Kidney (tissue), 14 donors: ENCODE data around the gene CCDC28B. TPM values are rescaled to one million over a fixed set of nuclear protein-coding genes. Genes with fewer than 3 reads are reported as not detected.
A peak's percentile ranks its signal among the peaks of the same experiment; 100 is the strongest.

Experiments used
- DNase-seq, 5 donors: peaks; one replicate each; pipeline ENCODE4 v3.0.0-alpha.2; 2013 to 2020
- FAIRE-seq: peaks from 2 replicates; lab custom pipeline; 2012; peaks lifted over from hg19 to GRCh38; lab: Jason Lieb, UNC
- H3K27ac ChIP-seq, 2 donors: one replicate each; pipeline ENCODE4 v1.7.0; 2013; ENCODE audit warnings: low read depth in 2 of 2, low read length in 2 of 2, inconsistent platforms in 1 of 2
- H3K27me3 ChIP-seq: one replicate; pipeline ENCODE4 v1.7.1; 2013; ENCODE audit warnings: low read length, inconsistent platforms; ENCODE audit not compliant: control insufficient read depth, insufficient read depth
- H3K36me3 ChIP-seq, 3 donors: one replicate each; pipeline versions ENCODE4 v1.7.0 to v1.7.1; 2013; ENCODE audit warnings: low read length in 3 of 3, control low read depth in 1 of 3, inconsistent platforms in 1 of 3; ENCODE audit not compliant: insufficient read depth in 3 of 3, control insufficient read depth in 2 of 3
- H3K4me1 ChIP-seq, 3 donors: one replicate each; pipeline versions ENCODE4 v1.7.0 to v1.7.1; 2013; ENCODE audit warnings: low read length in 3 of 3, inconsistent platforms in 1 of 3, low read depth in 1 of 3; ENCODE audit not compliant: control insufficient read depth in 2 of 3, insufficient read depth in 2 of 3
- H3K4me3 ChIP-seq, 3 donors: one replicate each; pipeline versions ENCODE4 v1.7.0 to v1.8.1; 2013; ENCODE audit warnings: low read length in 3 of 3, control low read depth in 1 of 3, inconsistent platforms in 1 of 3
- H3K9ac ChIP-seq, 3 donors: one replicate each; pipeline versions ENCODE4 v1.7.0 to v1.7.1; 2013; ENCODE audit warnings: low read length in 3 of 3, control low read depth in 1 of 3, inconsistent platforms in 1 of 3
- H3K9me3 ChIP-seq, 3 donors: one replicate each; pipeline versions ENCODE4 v1.7.0 to v1.7.1; 2013; ENCODE audit warnings: low read length in 3 of 3, control low read depth in 1 of 3, inconsistent platforms in 1 of 3; ENCODE audit not compliant: control insufficient read depth in 2 of 3, insufficient read depth in 1 of 3
- intact Hi-C: fragments of 100-400 bp; cut with DNase I; formaldehyde crosslinking; loops from one replicate; pipeline ENCODE4 v1.11.1; 2022
- polyA plus RNA-seq: library from polyadenylated mRNA; stranded (reverse); fragments of 350-450 nt; fragmentation: Illumina TruSeq; extraction: RNeasy Lipid Tissue Mini Kit (QIAGEN cat#74804); gene quantifications from one replicate; pipeline ENCODE4 v1.2.3, GENCODE V29; 2014; ENCODE audit warnings: low read depth, low replicate concordance; ENCODE audit not compliant: insufficient read depth
- total RNA-seq: library from RNA; stranded (reverse); fragmentation: NEBNext Ultra II Directional; extraction: Animal tissue kit (Norgen Biotek cat#: 25700); gene quantifications from one replicate; pipeline ENCODE4 v1.2.1, GENCODE V29; 2021
- TF ChIP-seq, protein P1 (sequence below): IDR thresholded peaks from 3 replicates; pipeline ENCODE4 v1.5.1; 2012; ENCODE audit warnings: mild to moderate bottlenecking, moderate library complexity, borderline replicate concordance; ENCODE audit not compliant: insufficient read depth; ENCODE audit errors: extremely low read depth
- donor health status: control.
- donor health status: control.
- donor health status: control.
- donor health status: control.
- donor health status: control.
- donor health status: DM: yes; HTN: yes; CAD: no.
- donor health status: Normal renal cell carcinoma (clear cell type).

CCDC28B gene
- total and polyA plus RNA-seq, 2 donors from 2014 or later, result 4.0 to 25.4 TPM

DNA sequence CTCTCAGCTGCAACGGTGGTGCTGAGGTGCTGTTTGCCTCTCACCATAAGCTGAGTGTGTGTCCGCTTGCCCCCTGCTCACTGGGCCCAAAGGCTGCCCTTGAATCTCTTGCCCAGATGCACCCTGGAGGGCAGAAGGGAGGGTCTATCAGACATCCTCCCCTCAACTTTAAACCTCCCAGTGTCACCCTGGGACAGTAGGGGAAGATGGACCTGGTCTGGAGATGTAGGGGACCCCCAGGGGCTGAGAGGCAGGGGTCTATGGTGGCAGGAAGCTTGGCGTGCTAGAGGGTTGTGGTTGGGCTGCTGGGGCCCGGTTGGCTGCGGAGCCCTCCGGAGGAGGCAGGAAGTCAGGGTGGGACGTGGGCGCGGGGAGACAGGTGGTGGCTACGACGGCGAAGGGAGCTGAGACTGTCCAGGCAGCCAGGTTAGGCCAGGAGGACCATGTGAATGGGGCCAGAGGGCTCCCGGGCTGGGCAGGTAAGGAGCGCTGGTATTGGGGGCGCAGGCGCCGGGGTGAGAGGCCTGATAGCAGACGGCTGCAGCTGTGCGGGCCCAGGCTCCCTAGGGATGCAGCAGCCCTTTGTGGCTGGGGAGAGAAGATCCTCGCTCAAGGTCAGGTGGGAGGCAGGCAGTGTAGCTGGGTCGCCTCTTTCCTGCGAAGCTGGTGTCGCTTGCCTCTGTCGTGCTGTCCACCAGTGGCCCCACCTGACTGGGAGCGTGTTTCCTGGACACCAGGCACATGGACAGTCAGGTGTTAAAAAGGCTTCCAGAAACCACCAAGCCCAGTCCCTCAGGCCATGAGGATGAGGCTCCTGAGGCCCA, 50.7 kb downstream of the CCDC28B start, which contains the start of gene LCK:
Gene LCK (plus strand): TSS at position 373 of the 824 bp plus-strand sequence. CDS start 23,065 bp downstream, outside the sequence.
- TF ChIP-seq, protein P1, sequence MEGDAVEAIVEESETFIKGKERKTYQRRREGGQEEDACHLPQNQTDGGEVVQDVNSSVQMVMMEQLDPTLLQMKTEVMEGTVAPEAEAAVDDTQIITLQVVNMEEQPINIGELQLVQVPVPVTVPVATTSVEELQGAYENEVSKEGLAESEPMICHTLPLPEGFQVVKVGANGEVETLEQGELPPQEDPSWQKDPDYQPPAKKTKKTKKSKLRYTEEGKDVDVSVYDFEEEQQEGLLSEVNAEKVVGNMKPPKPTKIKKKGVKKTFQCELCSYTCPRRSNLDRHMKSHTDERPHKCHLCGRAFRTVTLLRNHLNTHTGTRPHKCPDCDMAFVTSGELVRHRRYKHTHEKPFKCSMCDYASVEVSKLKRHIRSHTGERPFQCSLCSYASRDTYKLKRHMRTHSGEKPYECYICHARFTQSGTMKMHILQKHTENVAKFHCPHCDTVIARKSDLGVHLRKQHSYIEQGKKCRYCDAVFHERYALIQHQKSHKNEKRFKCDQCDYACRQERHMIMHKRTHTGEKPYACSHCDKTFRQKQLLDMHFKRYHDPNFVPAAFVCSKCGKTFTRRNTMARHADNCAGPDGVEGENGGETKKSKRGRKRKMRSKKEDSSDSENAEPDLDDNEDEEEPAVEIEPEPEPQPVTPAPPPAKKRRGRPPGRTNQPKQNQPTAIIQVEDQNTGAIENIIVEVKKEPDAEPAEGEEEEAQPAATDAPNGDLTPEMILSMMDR, result no peak
- no peaks in the 10 kb centered on the region for H3K27me3 ChIP-seq
- H3K4me1 ChIP-seq, result peaks cover 0 to 29% (median 9%) of the 10 kb centered on the region in 3 donors
- DNase-seq (peak in 1 of 5 donors; percentile 79), FAIRE-seq (no peak)
- no peak within 1 kb of the TSS for H3K4me3 ChIP-seq
- intact Hi-C loops, result no loop called here
- no peaks in the 10 kb centered on the region for H3K36me3 ChIP-seq
- H3K27ac ChIP-seq, result peak within 1 kb of the TSS; percentile 71 to 81
- H3K9ac ChIP-seq, result peak within 1 kb of the TSS in 1 of 3 donors; percentile 40
- no peaks in the 10 kb centered on the region for H3K9me3 ChIP-seq

Other genes with a start within 250 kb of the CCDC28B start
- 121 TPM for gene KHDRBS1, start 186.7 kb upstream of the CCDC28B start, total RNA-seq
- 66.9 TPM for gene KHDRBS1, start 186.7 kb upstream of the CCDC28B start, polyA plus RNA-seq
- gene TMEM39B, start 127.7 kb upstream of the CCDC28B start, total RNA-seq, result 15.4 TPM
- 9.3 TPM for gene TMEM39B, start 127.7 kb upstream of the CCDC28B start, polyA plus RNA-seq
- gene KPNA6, start 92.5 kb upstream of the CCDC28B start, total RNA-seq, result 66.9 TPM
- gene KPNA6, start 92.5 kb upstream of the CCDC28B start, polyA plus RNA-seq, result 10.6 TPM
- gene TXLNA, start 20.9 kb upstream of the CCDC28B start, total RNA-seq, result 58.6 TPM
- 19.9 TPM for gene TXLNA, start 20.9 kb upstream of the CCDC28B start, polyA plus RNA-seq
- gene IQCC, start 5.1 kb downstream of the CCDC28B start, total RNA-seq, result 3.5 TPM
- 3.4 TPM for gene IQCC, start 5.1 kb downstream of the CCDC28B start, polyA plus RNA-seq
- not detected for gene DCDC2B, start 8.5 kb downstream of the CCDC28B start, total RNA-seq
- gene DCDC2B, start 8.5 kb downstream of the CCDC28B start, polyA plus RNA-seq, result not detected
- gene TMEM234, start 21.8 kb downstream of the CCDC28B start, total RNA-seq, result 39.4 TPM
- 20.5 TPM for gene TMEM234, start 21.8 kb downstream of the CCDC28B start, polyA plus RNA-seq
- 132 TPM for gene EIF3I, start 21.8 kb downstream of the CCDC28B start, total RNA-seq
- 178 TPM for gene EIF3I, start 21.8 kb downstream of the CCDC28B start, polyA plus RNA-seq
- 19.6 TPM for gene FAM167B, start 46.6 kb downstream of the CCDC28B start, total RNA-seq
- 84.8 TPM for gene FAM167B, start 46.6 kb downstream of the CCDC28B start, polyA plus RNA-seq
- gene LCK, start 50.7 kb downstream of the CCDC28B start, total RNA-seq, result 10.3 TPM
- 0.99 TPM for gene LCK, start 50.7 kb downstream of the CCDC28B start, polyA plus RNA-seq
- gene HDAC1, start 91.5 kb downstream of the CCDC28B start, total RNA-seq, result 89.7 TPM
- 68.8 TPM for gene HDAC1, start 91.5 kb downstream of the CCDC28B start, polyA plus RNA-seq
- 58.6 TPM for gene MARCKSL1, start 135.6 kb downstream of the CCDC28B start, total RNA-seq
- gene MARCKSL1, start 135.6 kb downstream of the CCDC28B start, polyA plus RNA-seq, result 29.8 TPM
- gene FAM229A, start 161.9 kb downstream of the CCDC28B start, total RNA-seq, result 9.7 TPM
- gene FAM229A, start 161.9 kb downstream of the CCDC28B start, polyA plus RNA-seq, result 6.4 TPM
- 4.3 TPM for gene TSSK3, start 161.9 kb downstream of the CCDC28B start, total RNA-seq
- gene TSSK3, start 161.9 kb downstream of the CCDC28B start, polyA plus RNA-seq, result not detected
- 61.7 TPM for gene BSDC1, start 193.8 kb downstream of the CCDC28B start, total RNA-seq
- gene BSDC1, start 193.8 kb downstream of the CCDC28B start, polyA plus RNA-seq, result 40.2 TPM